Fibroblast of pulmonary artery (primary cell): ENCODE measurements around the gene ARHGAP15.

Experiments
- DNase-seq: peaks from one replicate; pipeline ENCODE4 v3.0.0-alpha.2; 2010; ENCODE audit warnings: low read depth
- H3K4me3 ChIP-seq: replicated peaks from 2 replicates; pipeline ENCODE4 v1.5.1; 2011; ENCODE audit warnings: low read depth, mild to moderate bottlenecking, control low read depth, low read length, moderate library complexity
- CTCF ChIP-seq: IDR thresholded peaks from 2 replicates; pipeline ENCODE4 v1.5.1; 2011; ENCODE audit warnings: mild to moderate bottlenecking, control low read depth, low read length, inconsistent platforms; ENCODE audit errors: missing control alignments

ARHGAP15 gene

GRCh38 chr2:143473216-143473615 is 344.0 kb downstream of the ARHGAP15 start:
- no peak overlapping the region for H3K4me3 ChIP-seq
- peak; percentile 75 for DNase-seq
- no peak for TF ChIP-seq CTCF

- no peak for DNase-seq
- TF ChIP-seq CTCF = no peak
- H3K4me3 ChIP-seq = no peak overlapping the region
Measured at GRCh38 chr2:143473820-143474219, 344.6 kb downstream of the ARHGAP15 start.

GRCh38 chr2:143474586-143474985 is 345.4 kb downstream of the ARHGAP15 start:
- TF ChIP-seq CTCF = no peak
- no peak for DNase-seq
- H3K4me3 ChIP-seq = no peak overlapping the region

GRCh38 chr2:143475041-143475776 is 346.0 kb downstream of the ARHGAP15 start:
- DNase-seq = peak; percentile 54
- H3K4me3 ChIP-seq = no peak overlapping the region
- no peak for TF ChIP-seq CTCF

- TF ChIP-seq CTCF = no peak
- H3K4me3 ChIP-seq = no peak overlapping the region
- no peak for DNase-seq
Measured at GRCh38 chr2:143476336-143477087, 347.3 kb downstream of the ARHGAP15 start.

- TF ChIP-seq CTCF = no peak
- peak; percentile 39 for DNase-seq
- H3K4me3 ChIP-seq = no peak overlapping the region
Measured at GRCh38 chr2:143477714-143478443, 348.7 kb downstream of the ARHGAP15 start.
